Esophagus muscularis mucosa (tissue), 4 donors: ENCODE results near the gene ART5.

Experiments
- EP300 ChIP-seq: sonication (generic); formaldehyde crosslinking; IDR thresholded peaks from one replicate; pipeline ENCODE4 v1.6.1; 2017; ENCODE audit warnings: antibody characterized with exemption
- POLR2A ChIP-seq: fragments of 450-650 bp; IDR thresholded peaks from one replicate; pipeline ENCODE4 v1.6.1; 2017; ENCODE audit warnings: antibody characterized with exemption, moderate library complexity, mild to moderate bottlenecking, low read depth
- POLR2AphosphoS5 ChIP-seq, 2 donors: sonication (generic); formaldehyde crosslinking; IDR thresholded peaks; one replicate each; pipeline ENCODE4 v1.6.1; 2017; ENCODE audit warnings: antibody characterized with exemption in 2 of 2
- TF ChIP-seq, protein P1 (sequence below), 3 experiments: fragments of 200-600 bp in 2 of 3; fragments of 450-650 bp in 1 of 3; sonication (generic) in 2 of 3; IDR thresholded peaks; one replicate each; pipeline ENCODE4 v1.5.1; 2017 to 2019; ENCODE audit warnings: antibody characterized with exemption in 3 of 3, mild to moderate bottlenecking in 2 of 3, moderate library complexity in 1 of 3

DNA sequence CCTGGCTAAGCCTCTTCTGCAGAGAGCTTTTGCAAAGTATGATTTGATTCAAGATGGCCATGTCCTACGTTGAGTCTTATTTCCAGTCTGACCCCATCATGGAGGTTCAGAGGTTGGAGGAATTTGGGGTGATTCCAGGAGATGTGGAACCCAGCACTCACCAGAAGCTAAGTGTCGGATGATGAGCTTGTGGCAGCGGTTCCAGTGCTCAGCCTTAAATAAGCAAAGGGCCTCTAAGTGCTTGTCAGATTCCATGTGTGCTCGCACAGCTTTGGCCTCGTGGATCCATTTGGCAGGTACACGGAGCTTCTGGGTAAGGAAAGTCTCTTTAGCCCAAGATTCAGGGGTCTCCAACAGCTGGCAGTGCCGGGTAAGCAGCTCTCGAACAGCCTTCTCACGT lies 41.2 kb upstream of the ART5 start:
- TF ChIP-seq, protein P1, sequence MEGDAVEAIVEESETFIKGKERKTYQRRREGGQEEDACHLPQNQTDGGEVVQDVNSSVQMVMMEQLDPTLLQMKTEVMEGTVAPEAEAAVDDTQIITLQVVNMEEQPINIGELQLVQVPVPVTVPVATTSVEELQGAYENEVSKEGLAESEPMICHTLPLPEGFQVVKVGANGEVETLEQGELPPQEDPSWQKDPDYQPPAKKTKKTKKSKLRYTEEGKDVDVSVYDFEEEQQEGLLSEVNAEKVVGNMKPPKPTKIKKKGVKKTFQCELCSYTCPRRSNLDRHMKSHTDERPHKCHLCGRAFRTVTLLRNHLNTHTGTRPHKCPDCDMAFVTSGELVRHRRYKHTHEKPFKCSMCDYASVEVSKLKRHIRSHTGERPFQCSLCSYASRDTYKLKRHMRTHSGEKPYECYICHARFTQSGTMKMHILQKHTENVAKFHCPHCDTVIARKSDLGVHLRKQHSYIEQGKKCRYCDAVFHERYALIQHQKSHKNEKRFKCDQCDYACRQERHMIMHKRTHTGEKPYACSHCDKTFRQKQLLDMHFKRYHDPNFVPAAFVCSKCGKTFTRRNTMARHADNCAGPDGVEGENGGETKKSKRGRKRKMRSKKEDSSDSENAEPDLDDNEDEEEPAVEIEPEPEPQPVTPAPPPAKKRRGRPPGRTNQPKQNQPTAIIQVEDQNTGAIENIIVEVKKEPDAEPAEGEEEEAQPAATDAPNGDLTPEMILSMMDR (IDR thresholded peaks at IDR 0.05) = no peak
- no peak for TF ChIP-seq EP300
- no peak for TF ChIP-seq POLR2A
- no peak for TF ChIP-seq POLR2AphosphoS5 (IDR thresholded peaks at IDR 0.05)
